ENCODE measurements around the gene CYP26C1.

DNA sequence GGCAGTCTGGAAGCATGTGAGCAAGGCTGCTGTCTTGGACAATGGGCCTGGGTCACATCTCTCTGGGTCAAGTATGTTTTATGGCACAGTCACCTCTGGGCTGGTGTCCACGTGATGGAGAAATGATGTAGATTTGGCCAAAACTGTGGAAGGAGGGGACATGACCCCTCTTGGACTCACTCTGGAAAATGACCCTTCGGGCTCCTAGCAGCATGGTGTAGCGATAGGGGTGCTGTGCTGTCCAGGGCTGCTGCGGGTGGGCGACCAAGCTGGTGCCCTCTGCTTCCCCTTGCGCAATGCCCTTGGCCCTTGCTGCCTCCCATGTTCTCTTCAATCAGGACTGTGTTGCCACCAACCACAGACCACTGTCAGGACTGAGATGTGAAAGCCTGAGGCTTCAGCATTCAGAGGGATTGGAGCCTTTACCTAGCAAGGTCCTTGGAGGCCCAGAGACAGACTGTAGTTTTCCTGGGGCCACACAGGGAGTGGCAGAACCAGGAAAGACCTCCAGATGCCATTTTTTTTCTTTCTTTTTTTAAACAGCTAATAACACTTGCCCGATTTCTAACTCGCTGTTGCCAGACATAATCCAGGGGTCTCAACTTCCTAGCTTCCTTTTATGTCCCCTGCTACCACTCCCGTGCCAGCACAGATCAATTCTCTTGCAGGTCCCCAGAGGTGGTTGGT is 19.2 kb downstream of the CYP26C1 start:
- TF ChIP-seq CTCF (conservative IDR thresholded peaks at IDR 0.05; ENCODE audit: low read length) (no peak), EZH2phosphoT487 (IDR thresholded peaks at IDR 0.05; ENCODE audit: borderline replicate concordance, low read depth, low read length) (no peak)

Measured in OCI-LY7 (cell line).